GM20000 (cell line): Measurements from ENCODE around the gene GABBR2.

ENCODE experiments used
- DNase-seq: peaks from one replicate; pipeline ENCODE4 v3.0.0; 2012; ENCODE audit warnings: low spot score
- TF ChIP-seq, protein P1 (sequence below): IDR thresholded peaks from 2 replicates; pipeline ENCODE4 v1.5.1; 2012; ENCODE audit warnings: mild to moderate bottlenecking, control low read depth; ENCODE audit errors: extremely low read depth, missing control alignments

GABBR2 gene

GRCh38 chr9:98264516-98264915 lies 444.2 kb downstream of the GABBR2 start:
- TF ChIP-seq, protein P1, sequence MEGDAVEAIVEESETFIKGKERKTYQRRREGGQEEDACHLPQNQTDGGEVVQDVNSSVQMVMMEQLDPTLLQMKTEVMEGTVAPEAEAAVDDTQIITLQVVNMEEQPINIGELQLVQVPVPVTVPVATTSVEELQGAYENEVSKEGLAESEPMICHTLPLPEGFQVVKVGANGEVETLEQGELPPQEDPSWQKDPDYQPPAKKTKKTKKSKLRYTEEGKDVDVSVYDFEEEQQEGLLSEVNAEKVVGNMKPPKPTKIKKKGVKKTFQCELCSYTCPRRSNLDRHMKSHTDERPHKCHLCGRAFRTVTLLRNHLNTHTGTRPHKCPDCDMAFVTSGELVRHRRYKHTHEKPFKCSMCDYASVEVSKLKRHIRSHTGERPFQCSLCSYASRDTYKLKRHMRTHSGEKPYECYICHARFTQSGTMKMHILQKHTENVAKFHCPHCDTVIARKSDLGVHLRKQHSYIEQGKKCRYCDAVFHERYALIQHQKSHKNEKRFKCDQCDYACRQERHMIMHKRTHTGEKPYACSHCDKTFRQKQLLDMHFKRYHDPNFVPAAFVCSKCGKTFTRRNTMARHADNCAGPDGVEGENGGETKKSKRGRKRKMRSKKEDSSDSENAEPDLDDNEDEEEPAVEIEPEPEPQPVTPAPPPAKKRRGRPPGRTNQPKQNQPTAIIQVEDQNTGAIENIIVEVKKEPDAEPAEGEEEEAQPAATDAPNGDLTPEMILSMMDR, result no peak
- DNase-seq, result no peak

GRCh38 chr9:98263482-98264357 lies 445.0 kb downstream of the GABBR2 start:
- DNase-seq, result peak; percentile 76
- TF ChIP-seq, protein P1, result peak; percentile 92

GRCh38 chr9:98263080-98263479 lies 445.7 kb downstream of the GABBR2 start:
- no peak for DNase-seq
- TF ChIP-seq, protein P1, result no peak

DNA sequence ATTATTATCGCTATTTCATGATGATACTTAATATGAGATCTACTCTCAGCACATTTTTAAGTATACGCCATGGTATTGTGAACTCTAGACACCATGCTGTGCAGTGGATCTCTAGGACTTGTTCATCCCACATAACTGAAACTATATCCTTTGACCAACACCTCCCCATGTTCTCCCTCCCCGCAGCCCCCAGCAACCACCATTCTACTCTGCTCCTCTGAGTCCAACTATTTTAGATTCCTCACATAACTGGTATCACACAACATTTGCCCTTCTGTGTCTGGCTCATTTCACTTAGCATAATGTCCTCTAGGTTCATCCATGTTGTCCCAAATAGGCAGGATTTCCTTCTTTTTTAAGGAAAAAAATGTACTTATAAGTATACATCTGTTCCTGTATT lies 446.7 kb downstream of the GABBR2 start:
- no peak for DNase-seq

GRCh38 chr9:98260635-98261034 lies 448.1 kb downstream of the GABBR2 start:
- no peak for DNase-seq
- TF ChIP-seq, protein P1, result no peak

More for the DNA sequence above, 446.7 kb downstream of the GABBR2 start:
- TF ChIP-seq, protein P1, result no peak

GRCh38 chr9:98259791-98260190 lies 448.9 kb downstream of the GABBR2 start:
- TF ChIP-seq, protein P1, result no peak
- no peak for DNase-seq

- TF ChIP-seq, protein P1, result no peak
- DNase-seq, result no peak
Observed at GRCh38 chr9:98256756-98257155, 452.0 kb downstream of the GABBR2 start.
